Fibroblast of the aortic adventitia (primary cell): ENCODE results near the gene LAMB3. TPM values are rescaled to one million over a fixed set of nuclear protein-coding genes. Genes with fewer than 3 reads are reported as not detected.

ENCODE experiments used
- DNase-seq: peaks from one replicate; pipeline ENCODE4 v3.0.0-alpha.2; 2010; ENCODE audit warnings: low read depth
- H3K4me3 ChIP-seq: 2 replicates; pipeline ENCODE4 v1.5.1; 2011; ENCODE audit warnings: low read depth, mild to moderate bottlenecking, control low read depth, low read length, moderate library complexity
- CTCF ChIP-seq: IDR thresholded peaks from 2 replicates; pipeline ENCODE4 v1.5.1; 2011; ENCODE audit warnings: mild to moderate bottlenecking, low read length, control low read depth, inconsistent platforms; ENCODE audit not compliant: insufficient read depth
- total RNA-seq: library from RNA; depleted of rRNA; stranded (reverse); fragments of >200 nt; gene quantifications from 2 replicates; pipeline ENCODE4 v1.2.3, GENCODE V29; 2012; ENCODE audit warnings: low replicate concordance

The LAMB3 gene
- total RNA-seq, 1 donor: 10.3 TPM

GRCh38 chr1:209577346-209577745, 74.9 kb downstream of the LAMB3 start:
- no peak for TF ChIP-seq CTCF
- H3K4me3 ChIP-seq: no peak overlapping the region
- no peak for DNase-seq

GRCh38 chr1:209576392-209577197, 75.6 kb downstream of the LAMB3 start:
- peak; percentile 98 for TF ChIP-seq CTCF
- no peak overlapping the region for H3K4me3 ChIP-seq
- DNase-seq: peak; percentile 73

GRCh38 chr1:209570743-209571142, 81.5 kb downstream of the LAMB3 start:
- no peak for TF ChIP-seq CTCF
- DNase-seq: no peak
- H3K4me3 ChIP-seq: no peak overlapping the region

- peak; percentile 97 for TF ChIP-seq CTCF
- peak; percentile 86 for DNase-seq
- no peak overlapping the region for H3K4me3 ChIP-seq
These were observed 82.6 kb downstream of the LAMB3 start for GRCh38 chr1:209569455-209570207.

GRCh38 chr1:209567698-209568175, 84.5 kb downstream of the LAMB3 start:
- H3K4me3 ChIP-seq: no peak overlapping the region
- DNase-seq: peak; percentile 96
- no peak for TF ChIP-seq CTCF

GRCh38 chr1:209565759-209566678, 86.2 kb downstream of the LAMB3 start:
- peak; percentile 87 for DNase-seq
- no peak overlapping the region for H3K4me3 ChIP-seq
- peak; percentile 77 for TF ChIP-seq CTCF
